HG03039 (cell line): ENCODE results near the gene DNMT3B.

Experiments used
- ATAC-seq: cut with Tn5 transposase; IDR thresholded peaks from one replicate; pipeline ENCODE4 v1.9.1; 2021; ENCODE audit warnings: mild to moderate bottlenecking, moderate library complexity; ENCODE audit not compliant: unreplicated experiment

DNMT3B gene

GRCh38 chr20:32849577-32849976 is 87.4 kb downstream of the DNMT3B start:
- ATAC-seq = no peak

GRCh38 chr20:32855387-32855786 is 93.2 kb downstream of the DNMT3B start:
- ATAC-seq = no peak

- no peak for ATAC-seq
Observed at GRCh38 chr20:32858189-32858588, 96.0 kb downstream of the DNMT3B start.
